Endothelial cell of umbilical vein (primary cell): ENCODE results near the gene AGBL4.

ENCODE experiments used
- CTCF ChIP-seq, 2 donors: IDR thresholded peaks; 1 replicate in 1 of 2; 2 replicates in 1 of 2; pipeline ENCODE4 v1.5.1; 2011; ENCODE audit warnings: low read length in 2 of 2, mild to moderate bottlenecking in 2 of 2, moderate library complexity in 2 of 2, control low read depth in 1 of 2, inconsistent platforms in 1 of 2, low read depth in 1 of 2; ENCODE audit not compliant: insufficient read depth in 1 of 2; ENCODE audit errors: extremely low read depth in 1 of 2
- EZH2 ChIP-seq: IDR thresholded peaks from 2 replicates; pipeline ENCODE4 v1.6.1; 2012; ENCODE audit warnings: borderline replicate concordance, low read depth, mild to moderate bottlenecking, moderate library complexity, low read length, inconsistent platforms; ENCODE audit not compliant: severe bottlenecking

- TF ChIP-seq EZH2 (no peak), CTCF (IDR thresholded peaks at IDR 0.05; ENCODE audit: extremely low read depth in 1 of 2, insufficient read depth in 1 of 2, low read depth in 1 of 2, low read length in 2 of 2) (no peak)
Observed at GRCh38 chr1:48960320-48960719, 1063.4 kb downstream of the AGBL4 start.
